A549 (cell line): ENCODE measurements around the gene F5. TPM values are rescaled to one million over a fixed set of nuclear protein-coding genes. Genes with fewer than 3 reads are reported as not detected.
A peak's percentile ranks its signal among the peaks of the same experiment; 100 is the strongest.

Experiments used
- ATAC-seq, 2 experiments: fragments of 200-7000 bp in 1 of 2; fragments of >200 bp in 1 of 2; cut with Nextera tagmentation in 1 of 2; cut with Tn5 transposase in 1 of 2; 3 replicates each; pipeline versions ENCODE4 v1.8.0 to v1.9.1; 2018 to 2020; ENCODE audit warnings: mild to moderate bottlenecking in 1 of 2, moderate library complexity in 1 of 2
- CTCF ChIA-PET: fragments of 300-600 bp; sonication (Branson Sonifier 250); formaldehyde crosslinking; extraction: SDS; loops from one replicate; lab custom pipeline; 2021; ENCODE audit warnings: antibody characterized with exemption, inconsistent platforms; lab: Yijun Ruan, JAX
- POLR2A ChIA-PET: fragments of 350-600 bp; formaldehyde crosslinking; extraction: SDS; loops from one replicate; lab custom pipeline; 2021; ENCODE audit warnings: antibody characterized with exemption, inconsistent platforms; lab: Yijun Ruan, JAX
- DNase-seq, 2 experiments: peaks; one replicate each; pipeline versions ENCODE4 v3.0.0 to v3.0.0-alpha.2; 2011 to 2016; ENCODE audit warnings: low read depth in 1 of 2, low spot score in 1 of 2
- FAIRE-seq: peaks from 2 replicates; lab custom pipeline; 2011; peaks lifted over from hg19 to GRCh38; lab: Jason Lieb, UNC
- H3K27ac ChIP-seq, 2 experiments: fragments of >200 bp; sonication (Bioruptor Twin); formaldehyde crosslinking; 3 replicates each; pipeline ENCODE4 v1.5.1; 2016 to 2017
- H3K4me1 ChIP-seq: fragments of >200 bp; sonication (Bioruptor Twin); formaldehyde crosslinking; 3 replicates; pipeline ENCODE4 v1.6.1; 2016
- H3K4me2 ChIP-seq: fragments of >200 bp; sonication (Bioruptor Twin); formaldehyde crosslinking; 3 replicates; pipeline ENCODE4 v1.6.1; 2016
- H3K4me3 ChIP-seq: fragments of >200 bp; sonication (Bioruptor Twin); formaldehyde crosslinking; 3 replicates; pipeline ENCODE4 v1.5.1; 2016
- H3K9me3 ChIP-seq: fragments of >200 bp; sonication (Bioruptor Twin); formaldehyde crosslinking; 3 replicates; pipeline ENCODE4 v1.6.1; 2016
- CBX2 ChIP-seq: fragments of 200-600 bp; sonication (generic); IDR thresholded peaks from 2 replicates; pipeline ENCODE4 v1.6.1; 2016; ENCODE audit warnings: low read depth, mild to moderate bottlenecking, borderline replicate concordance
- CEBPB ChIP-seq, 2 experiments: fragments of >200 bp in 1 of 2; sonication (Bioruptor Twin) in 1 of 2; formaldehyde crosslinking in 1 of 2; IDR thresholded peaks; 2 replicates each; pipeline ENCODE4 v1.6.1; 2012 to 2016
- CHD2 ChIP-seq: fragments of 150-350 bp; IDR thresholded peaks from 2 replicates; pipeline ENCODE4 v1.6.1; 2014; ENCODE audit warnings: low read length; ENCODE audit not compliant: partially characterized antibody
- EHMT2 ChIP-seq: fragments of 200-600 bp; sonication (generic); IDR thresholded peaks from 2 replicates; pipeline ENCODE4 v1.6.1; 2016; ENCODE audit warnings: antibody characterized with exemption, low read depth, mild to moderate bottlenecking, moderate library complexity
- EP300 ChIP-seq, 2 experiments: fragments of >200 bp; sonication (Bioruptor Twin); formaldehyde crosslinking; IDR thresholded peaks; 2 replicates in 1 of 2; 3 replicates in 1 of 2; pipeline ENCODE4 v1.6.1; 2016 to 2017
- ESRRA ChIP-seq: fragments of 150-350 bp; IDR thresholded peaks from 2 replicates; pipeline ENCODE4 v1.6.1; 2014; ENCODE audit warnings: mild to moderate bottlenecking, low read length, borderline replicate concordance
- FOSL2 ChIP-seq, 2 experiments: fragments of 450-650 bp in 1 of 2; fragments of >200 bp in 1 of 2; sonication (Bioruptor Twin) in 1 of 2; formaldehyde crosslinking; IDR thresholded peaks; 2 replicates each; pipeline versions ENCODE4 v1.5.0 to v1.6.1; 2016 to 2020; ENCODE audit warnings: mild to moderate bottlenecking in 1 of 2, moderate library complexity in 1 of 2
- HDAC2 ChIP-seq: fragments of 200-600 bp; sonication (generic); IDR thresholded peaks from 2 replicates; pipeline ENCODE4 v1.6.1; 2016
- HOXA7 ChIP-seq: fragments of 250-450 bp; sonication (Bioruptor Pico); IDR thresholded peaks from 2 replicates; pipeline ENCODE4 v1.5.0; 2020; ENCODE audit warnings: mild to moderate bottlenecking, moderate library complexity
- HOXB13 ChIP-seq: fragments of 250-450 bp; sonication (Bioruptor Pico); IDR thresholded peaks from 2 replicates; pipeline ENCODE4 v1.5.0; 2020; ENCODE audit warnings: low read depth, mild to moderate bottlenecking, moderate library complexity
- HOXB5 ChIP-seq: fragments of 250-450 bp; sonication (Bioruptor Pico); IDR thresholded peaks from 2 replicates; pipeline ENCODE4 v1.5.0; 2020; ENCODE audit warnings: mild to moderate bottlenecking, moderate library complexity
- JUN ChIP-seq, 2 experiments: fragments of >200 bp; sonication (Bioruptor Twin); formaldehyde crosslinking; IDR thresholded peaks; 2 replicates in 1 of 2; 3 replicates in 1 of 2; pipeline ENCODE4 v1.6.1; 2016 to 2017
- NFE2L2 ChIP-seq: fragments of 150-350 bp; conservative IDR thresholded peaks from 2 replicates; pipeline ENCODE4 v1.6.1; 2014; ENCODE audit warnings: low read length
- NR3C1 ChIP-seq: fragments of >200 bp; sonication (Bioruptor Twin); formaldehyde crosslinking; IDR thresholded peaks from 3 replicates; pipeline ENCODE4 v1.6.1; 2017
- PHF8 ChIP-seq: fragments of 200-600 bp; sonication (generic); IDR thresholded peaks from 2 replicates; pipeline ENCODE4 v1.6.1; 2016; ENCODE audit warnings: low read depth, mild to moderate bottlenecking, antibody characterized with exemption, moderate library complexity, borderline replicate concordance
- POLR2A ChIP-seq: IDR thresholded peaks from 2 replicates; pipeline ENCODE4 v1.6.1; 2012; ENCODE audit warnings: mild to moderate bottlenecking, low read length
- RARB ChIP-seq: fragments of 250-450 bp; sonication (Bioruptor Pico); IDR thresholded peaks from 2 replicates; pipeline ENCODE4 v1.8.0; 2021; ENCODE audit warnings: mild to moderate bottlenecking, moderate library complexity
- RCOR1 ChIP-seq: fragments of 150-350 bp; IDR thresholded peaks from 2 replicates; pipeline ENCODE4 v1.6.1; 2014; ENCODE audit warnings: antibody characterized with exemption, low read length, low read depth
- RFX5 ChIP-seq: fragments of 450-650 bp; IDR thresholded peaks from 2 replicates; pipeline ENCODE4 v1.7.1; 2014; ENCODE audit warnings: antibody characterized with exemption, mild to moderate bottlenecking, moderate library complexity
- SREBF2 ChIP-seq: fragments of 450-650 bp; IDR thresholded peaks from 2 replicates; pipeline ENCODE4 v1.6.1; 2014; ENCODE audit warnings: mild to moderate bottlenecking, moderate library complexity
- TFCP2L1 ChIP-seq: fragments of 250-450 bp; sonication (Bioruptor Pico); IDR thresholded peaks from 2 replicates; pipeline ENCODE4 v1.5.0; 2021; ENCODE audit warnings: mild to moderate bottlenecking
- WGBS: methylation state at CpG from one replicate; pipeline ENCODE4 v1.1.6; 2017; ENCODE audit errors: missing lambda C conversion rate; 5-methylcytosine and 5-hydroxymethylcytosine counted together
- polyA plus RNA-seq, 4 experiments: library from polyadenylated mRNA; depleted of rRNA in 3 of 4; stranded (reverse); fragments of >200 nt; fragmentation: RNase III in 1 of 4; extraction: RNeasy Plus Mini Kit Qiagen cat#74134 plus additional on column Dnase treatment in 1 of 4; gene quantifications; 2 replicates in 3 of 4; 3 replicates in 1 of 4; pipeline ENCODE4 v1.2.3, GENCODE V29; 2011 to 2017
- TF ChIP-seq, protein P1 (sequence below): fragments of >200 bp; sonication (Bioruptor Twin); formaldehyde crosslinking; IDR thresholded peaks from 3 replicates; pipeline ENCODE4 v1.5.1; 2016
- TF ChIP-seq, protein P2 (sequence below): fragments of 200-600 bp; sonication (generic); IDR thresholded peaks from 2 replicates; pipeline ENCODE4 v1.6.1; 2016; ENCODE audit warnings: antibody characterized with exemption, mild to moderate bottlenecking, moderate library complexity
- TF ChIP-seq, protein P3 (sequence below): fragments of 250-450 bp; sonication (Bioruptor Pico); IDR thresholded peaks from 2 replicates; pipeline ENCODE4 v1.5.0; 2020; ENCODE audit warnings: low read depth, mild to moderate bottlenecking, moderate library complexity
- TF ChIP-seq, protein P4 (sequence below): IDR thresholded peaks from 2 replicates; pipeline ENCODE4 v1.6.1; 2012
- TF ChIP-seq, protein P5 (sequence below): IDR thresholded peaks from 2 replicates; pipeline ENCODE4 v1.6.1; 2012
- TF ChIP-seq, protein P6 (sequence below): fragments of >200 bp; sonication (Bioruptor Twin); formaldehyde crosslinking; IDR thresholded peaks from 2 replicates; pipeline ENCODE4 v1.6.1; 2016

F5 gene
- polyA plus RNA-seq, 2 of the 4 experiments (the other 2 are of a cell fraction) = 0.04 to 0.36 TPM

DNA sequence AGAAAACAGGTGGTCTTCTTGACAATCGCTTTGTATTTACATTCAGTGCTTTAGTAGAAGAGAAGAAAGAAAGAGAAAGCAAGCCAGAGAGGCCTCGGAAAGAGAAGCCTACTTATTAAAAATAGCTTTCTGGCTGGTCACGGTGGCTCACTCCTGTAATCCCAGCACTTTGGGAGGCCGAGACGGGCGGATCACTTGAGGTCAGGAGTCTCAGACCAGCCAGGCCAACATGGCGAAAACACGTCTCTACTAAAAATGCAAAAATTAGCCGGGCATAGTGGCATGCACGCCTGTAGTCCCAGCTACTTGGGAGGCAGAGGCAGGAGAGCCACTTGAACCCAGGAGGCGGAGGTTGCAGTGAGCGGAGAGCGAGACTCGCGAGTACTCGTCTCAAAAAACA is 98.7 kb downstream of the F5 start:
- no peak for DNase-seq
- H3K27ac ChIP-seq = no peak overlapping the region; a peak in 1 of 6 replicates
- H3K4me3 ChIP-seq = no peak overlapping the region
- peaks cover 18% of the 10 kb centered on the region; the same call in 2 of the 3 replicates for H3K4me1 ChIP-seq
- ChIA-PET POLR2A (no interaction called here), CTCF (interaction anchor here (1.0 to 1.3 kb wide), 3 partner anchors 9 to 62 kb away, joined by 3 to 5 read pairs (median 3); no protein-coding TSS in a partner anchor)
- no peaks in the 10 kb centered on the region for H3K9me3 ChIP-seq
- H3K4me2 ChIP-seq = no peak overlapping the region
- FAIRE-seq = no peak
- no peak for ATAC-seq
- 95% methylated on average over 16 of the region's 16 CpGs for WGBS
- TF ChIP-seq, protein P1, sequence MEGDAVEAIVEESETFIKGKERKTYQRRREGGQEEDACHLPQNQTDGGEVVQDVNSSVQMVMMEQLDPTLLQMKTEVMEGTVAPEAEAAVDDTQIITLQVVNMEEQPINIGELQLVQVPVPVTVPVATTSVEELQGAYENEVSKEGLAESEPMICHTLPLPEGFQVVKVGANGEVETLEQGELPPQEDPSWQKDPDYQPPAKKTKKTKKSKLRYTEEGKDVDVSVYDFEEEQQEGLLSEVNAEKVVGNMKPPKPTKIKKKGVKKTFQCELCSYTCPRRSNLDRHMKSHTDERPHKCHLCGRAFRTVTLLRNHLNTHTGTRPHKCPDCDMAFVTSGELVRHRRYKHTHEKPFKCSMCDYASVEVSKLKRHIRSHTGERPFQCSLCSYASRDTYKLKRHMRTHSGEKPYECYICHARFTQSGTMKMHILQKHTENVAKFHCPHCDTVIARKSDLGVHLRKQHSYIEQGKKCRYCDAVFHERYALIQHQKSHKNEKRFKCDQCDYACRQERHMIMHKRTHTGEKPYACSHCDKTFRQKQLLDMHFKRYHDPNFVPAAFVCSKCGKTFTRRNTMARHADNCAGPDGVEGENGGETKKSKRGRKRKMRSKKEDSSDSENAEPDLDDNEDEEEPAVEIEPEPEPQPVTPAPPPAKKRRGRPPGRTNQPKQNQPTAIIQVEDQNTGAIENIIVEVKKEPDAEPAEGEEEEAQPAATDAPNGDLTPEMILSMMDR = no peak
- TF ChIP-seq SREBF2 (no peak), CBX2 (no peak), TFCP2L1 (no peak), RARB (CRISPR knock-in tag) (no peak), RCOR1 (no peak), NFE2L2 (no peak), HOXB13 (CRISPR knock-in tag) (no peak), EP300 (IDR thresholded peaks at IDR 0.05) (no peak), ESRRA (no peak), POLR2A (no peak), PHF8 (no peak)
- TF ChIP-seq, protein P2, sequence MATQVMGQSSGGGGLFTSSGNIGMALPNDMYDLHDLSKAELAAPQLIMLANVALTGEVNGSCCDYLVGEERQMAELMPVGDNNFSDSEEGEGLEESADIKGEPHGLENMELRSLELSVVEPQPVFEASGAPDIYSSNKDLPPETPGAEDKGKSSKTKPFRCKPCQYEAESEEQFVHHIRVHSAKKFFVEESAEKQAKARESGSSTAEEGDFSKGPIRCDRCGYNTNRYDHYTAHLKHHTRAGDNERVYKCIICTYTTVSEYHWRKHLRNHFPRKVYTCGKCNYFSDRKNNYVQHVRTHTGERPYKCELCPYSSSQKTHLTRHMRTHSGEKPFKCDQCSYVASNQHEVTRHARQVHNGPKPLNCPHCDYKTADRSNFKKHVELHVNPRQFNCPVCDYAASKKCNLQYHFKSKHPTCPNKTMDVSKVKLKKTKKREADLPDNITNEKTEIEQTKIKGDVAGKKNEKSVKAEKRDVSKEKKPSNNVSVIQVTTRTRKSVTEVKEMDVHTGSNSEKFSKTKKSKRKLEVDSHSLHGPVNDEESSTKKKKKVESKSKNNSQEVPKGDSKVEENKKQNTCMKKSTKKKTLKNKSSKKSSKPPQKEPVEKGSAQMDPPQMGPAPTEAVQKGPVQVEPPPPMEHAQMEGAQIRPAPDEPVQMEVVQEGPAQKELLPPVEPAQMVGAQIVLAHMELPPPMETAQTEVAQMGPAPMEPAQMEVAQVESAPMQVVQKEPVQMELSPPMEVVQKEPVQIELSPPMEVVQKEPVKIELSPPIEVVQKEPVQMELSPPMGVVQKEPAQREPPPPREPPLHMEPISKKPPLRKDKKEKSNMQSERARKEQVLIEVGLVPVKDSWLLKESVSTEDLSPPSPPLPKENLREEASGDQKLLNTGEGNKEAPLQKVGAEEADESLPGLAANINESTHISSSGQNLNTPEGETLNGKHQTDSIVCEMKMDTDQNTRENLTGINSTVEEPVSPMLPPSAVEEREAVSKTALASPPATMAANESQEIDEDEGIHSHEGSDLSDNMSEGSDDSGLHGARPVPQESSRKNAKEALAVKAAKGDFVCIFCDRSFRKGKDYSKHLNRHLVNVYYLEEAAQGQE = no peak
- TF ChIP-seq, protein P3, sequence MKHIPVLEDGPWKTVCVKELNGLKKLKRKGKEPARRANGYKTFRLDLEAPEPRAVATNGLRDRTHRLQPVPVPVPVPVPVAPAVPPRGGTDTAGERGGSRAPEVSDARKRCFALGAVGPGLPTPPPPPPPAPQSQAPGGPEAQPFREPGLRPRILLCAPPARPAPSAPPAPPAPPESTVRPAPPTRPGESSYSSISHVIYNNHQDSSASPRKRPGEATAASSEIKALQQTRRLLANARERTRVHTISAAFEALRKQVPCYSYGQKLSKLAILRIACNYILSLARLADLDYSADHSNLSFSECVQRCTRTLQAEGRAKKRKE (CRISPR knock-in tag) = no peak
- TF ChIP-seq, protein P4, sequence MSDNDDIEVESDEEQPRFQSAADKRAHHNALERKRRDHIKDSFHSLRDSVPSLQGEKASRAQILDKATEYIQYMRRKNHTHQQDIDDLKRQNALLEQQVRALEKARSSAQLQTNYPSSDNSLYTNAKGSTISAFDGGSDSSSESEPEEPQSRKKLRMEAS = no peak

DNA sequence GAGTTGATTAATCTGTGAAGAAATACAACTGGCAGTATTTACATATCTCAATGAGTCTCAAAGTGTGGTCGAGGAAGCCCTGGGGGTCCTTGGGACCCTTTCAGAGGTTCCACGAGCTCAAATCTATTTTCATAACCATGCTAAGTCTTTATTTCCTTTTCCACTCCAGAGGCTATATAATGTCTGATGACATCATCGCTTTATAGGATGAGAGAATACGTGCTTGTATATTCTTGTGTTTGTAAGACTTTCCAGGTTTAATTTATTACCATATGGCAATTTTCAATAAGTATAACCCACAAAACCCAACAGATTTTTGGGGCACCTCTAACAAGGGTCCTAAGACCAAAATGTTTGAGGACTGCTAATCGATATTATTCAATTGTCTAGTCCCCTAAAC is 99.1 kb downstream of the F5 start:
- ATAC-seq (no peak), DNase-seq (no peak), FAIRE-seq (no peak)
- H3K4me1 ChIP-seq = peaks cover 18% of the 10 kb centered on the region; the same call in 2 of the 3 replicates
- H3K4me2 ChIP-seq = peak overlapping the region; percentile 87
- 77% methylated on average over 5 of the region's 5 CpGs for WGBS
- CTCF ChIA-PET = interaction anchor here (1.0 to 1.3 kb wide), 4 partner anchors 9 to 63 kb away, joined by 3 to 5 read pairs (median 3); no protein-coding TSS in a partner anchor
- peak overlapping the region; percentile 77 to 96; a peak in 2 of 6 replicates for H3K27ac ChIP-seq
- H3K4me3 ChIP-seq = no peak overlapping the region
- POLR2A ChIA-PET = interaction anchor here (2.0 kb wide), 1 partner anchor 24 kb away, joined by 10 read pairs; no protein-coding TSS in a partner anchor
- H3K9me3 ChIP-seq = no peaks in the 10 kb centered on the region
- TF ChIP-seq RFX5 = no peak
- TF ChIP-seq FOSL2 (IDR thresholded peaks at IDR 0.05) = no peak
- no peak for TF ChIP-seq FOSL2 (CRISPR knock-in tag; IDR thresholded peaks at IDR 0.05)
- TF ChIP-seq, protein P5, sequence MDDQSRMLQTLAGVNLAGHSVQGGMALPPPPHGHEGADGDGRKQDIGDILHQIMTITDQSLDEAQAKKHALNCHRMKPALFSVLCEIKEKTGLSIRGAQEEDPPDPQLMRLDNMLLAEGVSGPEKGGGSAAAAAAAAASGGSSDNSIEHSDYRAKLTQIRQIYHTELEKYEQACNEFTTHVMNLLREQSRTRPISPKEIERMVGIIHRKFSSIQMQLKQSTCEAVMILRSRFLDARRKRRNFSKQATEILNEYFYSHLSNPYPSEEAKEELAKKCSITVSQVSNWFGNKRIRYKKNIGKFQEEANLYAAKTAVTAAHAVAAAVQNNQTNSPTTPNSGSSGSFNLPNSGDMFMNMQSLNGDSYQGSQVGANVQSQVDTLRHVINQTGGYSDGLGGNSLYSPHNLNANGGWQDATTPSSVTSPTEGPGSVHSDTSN = no peak
- no peak for TF ChIP-seq CHD2
- TF ChIP-seq, protein P6, sequence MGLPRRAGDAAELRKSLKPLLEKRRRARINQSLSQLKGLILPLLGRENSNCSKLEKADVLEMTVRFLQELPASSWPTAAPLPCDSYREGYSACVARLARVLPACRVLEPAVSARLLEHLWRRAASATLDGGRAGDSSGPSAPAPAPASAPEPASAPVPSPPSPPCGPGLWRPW = no peak
- no peak for TF ChIP-seq HDAC2
- TF ChIP-seq TFCP2L1 = no peak
- TF ChIP-seq CEBPB (IDR thresholded peaks at IDR 0.05) = no peak
- no peak for TF ChIP-seq NR3C1
- TF ChIP-seq, protein P3 (CRISPR knock-in tag) = no peak
- TF ChIP-seq ESRRA = no peak
- no peak for TF ChIP-seq HOXB5 (CRISPR knock-in tag)
- no peak for TF ChIP-seq JUN (IDR thresholded peaks at IDR 0.05)
- TF ChIP-seq SREBF2 = no peak
- no peak for TF ChIP-seq HOXA7 (CRISPR knock-in tag)
- no peak for TF ChIP-seq EHMT2
- TF ChIP-seq NFE2L2 = no peak
- TF ChIP-seq, protein P1 = no peak
